Gastrocnemius medialis (tissue), 4 donors: Measurements from ENCODE around the gene EEF1B2. TPM values are rescaled to one million over a fixed set of nuclear protein-coding genes. Genes with fewer than 3 reads are reported as not detected.

Experiments
- ATAC-seq, 2 donors: fragments of 150-250 bp; one replicate each; pipeline ENCODE4 v1.9.1; 2016
- DNase-seq, 2 donors: peaks; one replicate each; pipeline ENCODE4 v3.0.0-alpha.2; 2019
- H3K27ac ChIP-seq, 4 donors: fragments of 200-600 bp; sonication (generic); 1 replicate in 1 of 4; 2 replicates in 3 of 4; pipeline ENCODE4 v1.5.1; 2016 to 2018; ENCODE audit warnings: mild to moderate bottlenecking in 2 of 4, moderate library complexity in 1 of 4
- H3K27me3 ChIP-seq, 3 donors: fragments of 200-600 bp; sonication (generic) in 2 of 3; 1 replicate in 1 of 3; 2 replicates in 2 of 3; pipeline versions ENCODE4 v1.5.1 to v1.6.0; 2016 to 2019; ENCODE audit warnings: mild to moderate bottlenecking in 1 of 3, moderate library complexity in 1 of 3
- H3K36me3 ChIP-seq, 2 donors: fragments of 200-600 bp; sonication (generic) in 1 of 2; one replicate each; pipeline ENCODE4 v1.5.1; 2017 to 2018
- H3K4me1 ChIP-seq, 2 donors: fragments of 200-600 bp; sonication (generic) in 1 of 2; one replicate each; pipeline ENCODE4 v1.5.1; 2016 to 2017; ENCODE audit warnings: mild to moderate bottlenecking in 2 of 2
- H3K4me3 ChIP-seq, 4 donors: fragments of 200-600 bp; sonication (generic) in 3 of 4; 1 replicate in 1 of 4; 2 replicates in 3 of 4; pipeline ENCODE4 v1.5.1; 2016 to 2019; ENCODE audit warnings: mild to moderate bottlenecking in 2 of 4
- H3K9me3 ChIP-seq, 3 donors: fragments of 200-600 bp; sonication (generic) in 2 of 3; 1 replicate in 1 of 3; 2 replicates in 2 of 3; pipeline ENCODE4 v1.5.1; 2016 to 2019
- POLR2A ChIP-seq, 2 donors: fragments of 450-650 bp; IDR thresholded peaks; one replicate each; pipeline ENCODE4 v1.6.1; 2017; ENCODE audit warnings: antibody characterized with exemption in 2 of 2, mild to moderate bottlenecking in 2 of 2, moderate library complexity in 2 of 2
- in situ Hi-C, 4 donors: fragments of 200-750 bp; cut with MboI; loops; one replicate each; pipeline versions ENCODE4 v1.15.0 to v1.8.0; 2017; ENCODE audit warnings: low sequenced_read_pairs in 4 of 4
- intact Hi-C: fragments of 100-400 bp; cut with DNase I; formaldehyde crosslinking; loops from one replicate; pipeline ENCODE4 v1.15.1; 2023; ENCODE audit warnings: low total_unique reads
- total RNA-seq, 4 donors: library from RNA; depleted of rRNA; stranded (reverse); fragments of >200 nt; gene quantifications; one replicate each; pipeline versions ENCODE4 v1.1.0 to v1.2.3, GENCODE V29; 2016
- TF ChIP-seq, protein P1 (sequence below), 5 experiments: fragments of 450-650 bp in 3 of 5; fragments of 200-600 bp in 2 of 5; sonication (generic) in 2 of 5; IDR thresholded peaks in 4 of 5; conservative IDR thresholded peaks in 1 of 5; 1 replicate in 4 of 5; 2 replicates in 1 of 5; pipeline ENCODE4 v1.5.1; 2016 to 2019; ENCODE audit warnings: antibody characterized with exemption in 5 of 5, mild to moderate bottlenecking in 3 of 5, moderate library complexity in 3 of 5

The EEF1B2 gene
- total RNA-seq, 4 donors from 2014 or later: 370 to 590 (median 448) TPM

DNA sequence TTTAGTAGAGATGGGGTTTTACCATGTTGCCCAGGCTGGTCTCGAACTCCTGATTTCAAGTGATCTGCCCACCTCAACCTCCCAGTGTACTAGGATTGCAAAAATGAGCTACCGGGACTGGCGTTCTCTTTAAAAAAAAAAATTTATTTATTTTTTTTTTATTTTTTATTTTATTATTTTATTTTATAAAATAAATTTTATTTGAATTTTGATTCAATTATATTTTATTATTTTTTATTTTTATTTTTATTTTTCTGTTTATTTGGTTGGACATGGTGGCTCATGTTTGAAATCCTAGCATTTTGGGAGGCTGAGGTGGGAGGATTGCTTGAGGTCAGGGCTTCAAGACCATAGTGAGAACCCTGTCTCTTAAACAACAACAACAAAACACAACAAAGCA, 32.5 kb downstream of the EEF1B2 start:
- no peak for DNase-seq
- no peaks in the 10 kb centered on the region for H3K9me3 ChIP-seq
- intact Hi-C loops (no loop called here), in situ Hi-C loops (no loop called here)
- TF ChIP-seq, protein P1, sequence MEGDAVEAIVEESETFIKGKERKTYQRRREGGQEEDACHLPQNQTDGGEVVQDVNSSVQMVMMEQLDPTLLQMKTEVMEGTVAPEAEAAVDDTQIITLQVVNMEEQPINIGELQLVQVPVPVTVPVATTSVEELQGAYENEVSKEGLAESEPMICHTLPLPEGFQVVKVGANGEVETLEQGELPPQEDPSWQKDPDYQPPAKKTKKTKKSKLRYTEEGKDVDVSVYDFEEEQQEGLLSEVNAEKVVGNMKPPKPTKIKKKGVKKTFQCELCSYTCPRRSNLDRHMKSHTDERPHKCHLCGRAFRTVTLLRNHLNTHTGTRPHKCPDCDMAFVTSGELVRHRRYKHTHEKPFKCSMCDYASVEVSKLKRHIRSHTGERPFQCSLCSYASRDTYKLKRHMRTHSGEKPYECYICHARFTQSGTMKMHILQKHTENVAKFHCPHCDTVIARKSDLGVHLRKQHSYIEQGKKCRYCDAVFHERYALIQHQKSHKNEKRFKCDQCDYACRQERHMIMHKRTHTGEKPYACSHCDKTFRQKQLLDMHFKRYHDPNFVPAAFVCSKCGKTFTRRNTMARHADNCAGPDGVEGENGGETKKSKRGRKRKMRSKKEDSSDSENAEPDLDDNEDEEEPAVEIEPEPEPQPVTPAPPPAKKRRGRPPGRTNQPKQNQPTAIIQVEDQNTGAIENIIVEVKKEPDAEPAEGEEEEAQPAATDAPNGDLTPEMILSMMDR (IDR thresholded peaks at IDR 0.05 in 4 of 5, conservative IDR thresholded peaks at IDR 0.05 in 1 of 5): no peak
- TF ChIP-seq POLR2A (IDR thresholded peaks at IDR 0.05): no peak
- no peak overlapping the region for H3K27ac ChIP-seq
- H3K4me1 ChIP-seq: no peaks in the 10 kb centered on the region
- no peak for ATAC-seq
- H3K36me3 ChIP-seq: no peaks in the 10 kb centered on the region
- H3K4me3 ChIP-seq: no peak overlapping the region
- no peaks in the 10 kb centered on the region for H3K27me3 ChIP-seq

DNA sequence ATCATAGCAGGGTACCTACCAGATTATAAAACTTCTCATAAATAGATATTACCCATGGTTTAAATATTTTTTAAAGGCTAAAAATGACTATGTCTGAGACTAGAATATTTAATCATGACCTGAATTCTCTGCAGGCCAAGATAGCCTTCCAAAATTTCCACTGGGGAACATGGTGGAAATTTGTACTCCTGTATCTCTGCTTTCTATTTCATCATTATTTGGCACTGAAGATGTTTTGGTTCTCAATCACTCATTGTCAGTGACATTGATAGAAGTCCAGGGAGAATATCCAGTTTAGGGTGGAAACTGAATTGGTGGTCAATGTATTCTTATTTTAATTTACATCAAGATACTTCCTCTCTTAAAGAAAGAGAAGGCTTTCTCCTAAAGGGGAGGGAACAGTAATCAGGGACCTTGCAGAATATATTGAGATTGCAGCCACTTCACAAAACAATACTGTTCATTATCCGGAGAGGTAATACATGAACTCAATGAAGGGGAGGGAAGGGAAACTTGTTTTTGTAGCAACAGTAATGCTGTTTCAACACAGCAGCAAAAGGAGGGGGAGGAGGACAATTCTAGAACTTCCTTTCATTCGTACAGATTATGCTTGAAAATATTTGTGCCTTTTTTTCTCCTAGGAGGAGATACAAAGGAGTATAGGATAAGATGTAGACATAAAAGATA, 34.1 kb downstream of the EEF1B2 start:
- in situ Hi-C loops: no loop called here
- Histone ChIP-seq H3K9me3 (no peaks in the 10 kb centered on the region), H3K4me3 (no peak overlapping the region), H3K36me3 (no peaks in the 10 kb centered on the region), H3K4me1 (no peaks in the 10 kb centered on the region), H3K27me3 (no peaks in the 10 kb centered on the region), H3K27ac (no peak overlapping the region)
- DNase-seq (no peak), ATAC-seq (peak in 1 of 2 donors; percentile 49)
- intact Hi-C loops: no loop called here
- TF ChIP-seq, protein P1 (IDR thresholded peaks at IDR 0.05 in 4 of 5, conservative IDR thresholded peaks at IDR 0.05 in 1 of 5): no peak
- no peak for TF ChIP-seq POLR2A (IDR thresholded peaks at IDR 0.05)

DNA sequence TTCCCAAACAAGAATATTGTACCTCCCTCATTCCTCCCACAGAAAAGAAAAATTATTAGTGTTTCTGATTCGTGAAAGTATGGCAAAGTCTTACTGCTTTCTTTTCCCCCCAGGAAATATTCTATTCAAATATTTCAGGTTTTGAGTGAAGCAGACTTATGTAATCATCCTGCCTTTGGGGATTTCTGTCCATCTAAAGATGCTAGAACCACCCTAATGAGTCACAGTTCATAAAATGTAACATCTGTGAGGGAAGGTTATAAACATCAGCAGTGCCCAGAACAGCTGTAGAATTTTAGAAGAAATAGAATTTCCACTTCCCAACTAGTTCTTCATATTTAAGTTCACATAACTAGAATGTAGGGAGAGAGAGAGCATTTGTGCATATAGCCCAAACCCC, 39.0 kb downstream of the EEF1B2 start:
- TF ChIP-seq, protein P1 (IDR thresholded peaks at IDR 0.05 in 4 of 5, conservative IDR thresholded peaks at IDR 0.05 in 1 of 5): no peak
- no peak for TF ChIP-seq POLR2A (IDR thresholded peaks at IDR 0.05)
- ATAC-seq (peak; percentile 39 to 82), DNase-seq (no peak)
- Histone ChIP-seq H3K27me3 (no peaks in the 10 kb centered on the region), H3K4me1 (no peaks in the 10 kb centered on the region), H3K36me3 (no peaks in the 10 kb centered on the region), H3K27ac (peak overlapping the region in 3 of 4 donors; percentile 34 to 50 (median 35)), H3K4me3 (no peak overlapping the region), H3K9me3 (no peaks in the 10 kb centered on the region)
- in situ Hi-C loops: no loop called here
- intact Hi-C loops: no loop called here

DNA sequence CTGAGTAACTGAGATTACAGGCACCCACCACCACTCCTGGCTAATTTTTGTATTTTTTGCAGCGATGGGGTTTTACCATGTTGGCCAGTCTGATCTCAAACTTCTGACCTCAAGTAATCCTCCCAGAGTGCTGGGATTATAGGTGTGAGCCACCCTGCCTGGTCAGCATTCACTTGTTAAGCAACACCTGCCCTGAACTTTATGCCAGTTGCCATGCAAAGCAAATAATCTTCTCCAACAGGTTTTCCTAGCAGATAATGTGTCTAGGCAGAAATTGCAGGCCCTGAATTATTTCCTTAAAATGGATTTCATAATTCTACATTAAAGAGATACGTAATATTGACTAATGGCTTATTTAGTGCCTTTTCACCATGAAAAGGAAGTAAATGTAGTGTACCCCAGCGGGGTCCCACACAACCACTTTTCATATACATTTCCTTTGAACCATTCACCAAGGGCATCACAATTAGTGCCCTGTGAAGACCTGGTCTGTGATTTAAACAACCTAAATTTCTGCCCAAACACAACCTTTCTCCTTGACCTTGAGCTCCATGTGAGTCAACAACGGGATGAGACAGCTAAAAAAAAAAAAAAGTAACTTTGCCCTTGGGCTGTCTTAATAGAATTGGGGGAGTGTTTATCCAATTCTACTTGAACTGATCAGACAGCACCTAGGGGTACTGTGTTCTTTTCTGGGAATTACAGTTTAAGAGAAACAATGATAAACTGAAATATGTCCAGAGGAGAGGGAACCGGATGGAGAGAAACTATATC, 41.6 kb downstream of the EEF1B2 start:
- Histone ChIP-seq H3K36me3 (no peaks in the 10 kb centered on the region), H3K9me3 (no peaks in the 10 kb centered on the region), H3K4me1 (no peaks in the 10 kb centered on the region), H3K4me3 (no peak overlapping the region), H3K27ac (no peak overlapping the region), H3K27me3 (no peaks in the 10 kb centered on the region)
- intact Hi-C loops (no loop called here), in situ Hi-C loops (no loop called here)
- DNase-seq: no peak
- ATAC-seq: no peak
- TF ChIP-seq, protein P1 (IDR thresholded peaks at IDR 0.05 in 4 of 5, conservative IDR thresholded peaks at IDR 0.05 in 1 of 5): no peak
- no peak for TF ChIP-seq POLR2A (IDR thresholded peaks at IDR 0.05)
